Lower lobe of right lung (tissue), 2 donors: ENCODE data around the gene KRT14. TPM values are rescaled to one million over a fixed set of nuclear protein-coding genes. Genes with fewer than 3 reads are reported as not detected.

Experiments used
- ATAC-seq, 2 donors: fragments of 200-7000 bp; cut with Tn5 transposase; one replicate each; pipeline ENCODE4 v1.9.1; 2020 to 2022; ENCODE audit warnings: mild to moderate bottlenecking in 2 of 2, moderate library complexity in 2 of 2
- DNase-seq: peaks from one replicate; pipeline ENCODE4 v3.0.0-alpha.2; 2020
- H3K27ac ChIP-seq: fragments of 200-600 bp; one replicate; pipeline ENCODE4 v1.8.0; 2022
- H3K27me3 ChIP-seq: fragments of 200-600 bp; one replicate; pipeline ENCODE4 v1.8.0; 2022; ENCODE audit warnings: low read depth
- H3K36me3 ChIP-seq: fragments of 200-600 bp; one replicate; pipeline ENCODE4 v1.8.0; 2022; ENCODE audit warnings: mild to moderate bottlenecking
- H3K4me1 ChIP-seq: fragments of 200-600 bp; one replicate; pipeline ENCODE4 v1.8.0; 2022
- H3K4me3 ChIP-seq: fragments of 200-600 bp; one replicate; pipeline ENCODE4 v1.8.0; 2022; ENCODE audit warnings: mild to moderate bottlenecking
- H3K9me3 ChIP-seq: fragments of 200-600 bp; one replicate; pipeline ENCODE4 v1.8.0; 2022
- intact Hi-C: fragments of 100-400 bp; cut with DNase I; formaldehyde crosslinking; loops from one replicate; pipeline ENCODE4 v1.11.0; 2022
- total RNA-seq: library from RNA; stranded (reverse); fragmentation: NEBNext Ultra II Directional; extraction: Animal tissue kit (Norgen Biotek cat#: 25700); gene quantifications from one replicate; pipeline ENCODE4 v1.2.1, GENCODE V29; 2021
- TF ChIP-seq, protein P1 (sequence below): fragments of 200-600 bp; IDR thresholded peaks from one replicate; pipeline ENCODE4 v1.8.0; 2022; ENCODE audit warnings: antibody characterized with exemption, mild to moderate bottlenecking
- donor health status: DM: no; HTN: yes; CAD: no; lungs with severe emphysema.

KRT14 gene
- total RNA-seq, 1 donor from 2014 or later = not detected

DNA sequence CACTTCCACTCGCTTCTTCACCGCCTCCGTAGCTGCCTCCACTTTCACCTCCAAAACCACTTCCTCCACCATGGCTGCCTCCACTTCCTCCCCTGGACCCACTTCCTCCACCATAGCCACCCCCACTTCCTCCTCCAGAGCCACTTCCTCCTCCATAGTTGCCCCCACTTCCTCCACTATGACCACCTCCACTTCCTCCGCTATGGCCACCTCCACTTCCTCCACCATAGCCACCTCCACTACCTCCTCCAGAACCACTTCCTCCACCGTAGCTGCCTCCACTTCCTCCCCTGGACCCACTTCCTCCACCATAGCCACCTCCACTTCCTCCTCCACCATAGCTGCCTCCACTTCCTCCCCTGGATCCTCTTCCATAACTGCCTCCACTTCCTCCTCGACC, 19.4 kb downstream of the KRT14 start:
- no peak for ATAC-seq
- TF ChIP-seq, protein P1, sequence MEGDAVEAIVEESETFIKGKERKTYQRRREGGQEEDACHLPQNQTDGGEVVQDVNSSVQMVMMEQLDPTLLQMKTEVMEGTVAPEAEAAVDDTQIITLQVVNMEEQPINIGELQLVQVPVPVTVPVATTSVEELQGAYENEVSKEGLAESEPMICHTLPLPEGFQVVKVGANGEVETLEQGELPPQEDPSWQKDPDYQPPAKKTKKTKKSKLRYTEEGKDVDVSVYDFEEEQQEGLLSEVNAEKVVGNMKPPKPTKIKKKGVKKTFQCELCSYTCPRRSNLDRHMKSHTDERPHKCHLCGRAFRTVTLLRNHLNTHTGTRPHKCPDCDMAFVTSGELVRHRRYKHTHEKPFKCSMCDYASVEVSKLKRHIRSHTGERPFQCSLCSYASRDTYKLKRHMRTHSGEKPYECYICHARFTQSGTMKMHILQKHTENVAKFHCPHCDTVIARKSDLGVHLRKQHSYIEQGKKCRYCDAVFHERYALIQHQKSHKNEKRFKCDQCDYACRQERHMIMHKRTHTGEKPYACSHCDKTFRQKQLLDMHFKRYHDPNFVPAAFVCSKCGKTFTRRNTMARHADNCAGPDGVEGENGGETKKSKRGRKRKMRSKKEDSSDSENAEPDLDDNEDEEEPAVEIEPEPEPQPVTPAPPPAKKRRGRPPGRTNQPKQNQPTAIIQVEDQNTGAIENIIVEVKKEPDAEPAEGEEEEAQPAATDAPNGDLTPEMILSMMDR = no peak
- Histone ChIP-seq H3K4me1 (no peaks in the 10 kb centered on the region), H3K4me3 (no peak overlapping the region), H3K9me3 (no peaks in the 10 kb centered on the region), H3K27ac (no peak overlapping the region), H3K36me3 (no peaks in the 10 kb centered on the region), H3K27me3 (peaks cover 4% of the 10 kb centered on the region)
- no peak for DNase-seq
- intact Hi-C loops = no loop called here

DNA sequence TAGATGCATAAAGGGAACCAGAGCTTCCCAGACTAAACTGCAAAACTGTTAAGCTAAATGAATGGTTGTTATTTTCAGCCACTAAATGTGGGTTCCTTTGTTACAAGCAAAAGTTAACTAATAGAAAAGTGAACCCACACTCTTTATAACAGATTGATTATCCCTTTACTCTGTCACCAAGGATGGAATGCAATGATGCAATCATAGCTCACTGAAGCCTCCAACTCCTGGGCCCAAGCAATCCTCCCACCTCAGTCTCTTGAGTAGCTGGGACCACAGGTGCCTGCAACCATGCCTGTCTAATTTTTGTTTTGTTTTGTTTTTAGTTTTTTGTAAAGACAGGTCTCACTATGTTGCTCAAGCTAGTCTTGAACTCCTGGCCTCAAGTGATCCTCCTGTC, 21.4 kb downstream of the KRT14 start:
- H3K27me3 ChIP-seq = peaks cover 5% of the 10 kb centered on the region
- TF ChIP-seq, protein P1 = no peak
- intact Hi-C loops = no loop called here
- no peaks in the 10 kb centered on the region for H3K9me3 ChIP-seq
- no peak overlapping the region for H3K27ac ChIP-seq
- no peaks in the 10 kb centered on the region for H3K4me1 ChIP-seq
- H3K4me3 ChIP-seq = no peak overlapping the region
- no peak for ATAC-seq
- no peak for DNase-seq
- no peaks in the 10 kb centered on the region for H3K36me3 ChIP-seq

DNA sequence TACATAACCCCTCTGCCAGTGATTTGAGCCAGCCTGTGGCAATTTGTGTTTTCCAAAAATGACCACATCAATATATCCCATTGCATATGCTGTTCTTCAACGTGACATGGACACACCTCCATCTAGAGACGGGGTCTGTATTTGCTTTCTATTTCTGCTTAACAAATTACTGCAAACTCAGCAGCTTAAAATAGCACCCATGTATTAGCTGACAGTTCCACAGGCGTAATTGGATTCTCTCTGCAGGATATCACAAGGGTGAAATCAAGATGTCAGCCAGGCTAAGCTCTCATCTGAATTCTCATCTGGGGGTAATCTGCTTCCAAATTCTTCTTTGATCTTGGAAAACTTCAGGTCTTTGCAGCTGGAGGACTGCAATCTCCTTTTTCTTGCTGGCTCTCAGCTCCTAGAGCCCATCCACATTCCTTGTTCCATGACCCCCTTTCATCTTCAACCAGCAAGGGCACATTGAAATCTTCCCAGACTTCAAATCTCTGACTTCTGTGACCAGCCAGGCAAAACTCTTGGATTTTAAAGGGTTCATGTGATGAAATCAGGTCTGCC, 23.0 kb downstream of the KRT14 start:
- no peak overlapping the region for H3K4me3 ChIP-seq
- DNase-seq = no peak
- H3K27me3 ChIP-seq = peaks cover 10% of the 10 kb centered on the region
- no peaks in the 10 kb centered on the region for H3K4me1 ChIP-seq
- H3K36me3 ChIP-seq = no peaks in the 10 kb centered on the region
- no peaks in the 10 kb centered on the region for H3K9me3 ChIP-seq
- intact Hi-C loops = no loop called here
- TF ChIP-seq, protein P1 = no peak
- no peak overlapping the region for H3K27ac ChIP-seq
- ATAC-seq = no peak

DNA sequence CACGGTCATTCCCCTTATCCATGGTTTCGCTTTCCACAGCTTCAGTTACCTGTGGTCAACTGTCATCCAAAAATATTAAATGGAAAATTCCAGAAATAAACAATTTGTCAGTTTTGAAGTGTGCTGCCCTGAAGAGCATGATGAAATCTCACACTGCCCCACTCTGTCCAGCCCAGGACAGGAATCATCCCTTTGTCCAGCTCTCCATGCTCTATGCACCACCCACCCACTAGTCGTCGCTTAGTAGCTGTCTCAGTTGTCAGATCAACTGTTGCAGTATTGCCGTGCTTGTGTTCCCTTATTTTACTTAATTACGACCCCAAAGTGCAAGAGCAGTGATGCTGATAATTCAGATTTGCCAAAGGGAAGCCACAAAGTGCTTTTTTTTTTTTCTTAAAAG, 25.1 kb downstream of the KRT14 start:
- intact Hi-C loops = no loop called here
- H3K9me3 ChIP-seq = no peaks in the 10 kb centered on the region
- TF ChIP-seq, protein P1 = no peak
- DNase-seq = no peak
- no peak for ATAC-seq
- H3K27me3 ChIP-seq = peaks cover 10% of the 10 kb centered on the region
- no peaks in the 10 kb centered on the region for H3K4me1 ChIP-seq
- H3K36me3 ChIP-seq = no peaks in the 10 kb centered on the region
- H3K27ac ChIP-seq = no peak overlapping the region
- H3K4me3 ChIP-seq = no peak overlapping the region

DNA sequence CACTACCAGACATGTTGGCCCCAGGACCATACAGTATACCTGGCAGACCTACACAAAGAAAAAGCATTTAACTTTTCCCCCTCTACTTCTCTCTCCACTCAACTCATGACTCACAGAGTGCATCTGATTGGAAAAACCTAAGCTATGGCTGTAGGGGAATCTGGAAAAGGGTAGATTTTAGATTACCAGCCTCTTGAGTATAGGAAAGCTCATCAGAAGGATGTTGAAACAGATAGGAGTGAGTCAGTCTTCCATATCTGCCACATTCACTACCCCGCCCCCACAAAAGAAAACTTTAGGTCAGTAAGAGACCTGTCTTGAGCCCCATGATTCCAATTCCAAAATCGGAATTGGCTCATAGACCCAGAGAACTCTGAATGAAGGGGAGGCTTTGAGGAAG, 27.1 kb downstream of the KRT14 start:
- no peaks in the 10 kb centered on the region for H3K9me3 ChIP-seq
- H3K27ac ChIP-seq = no peak overlapping the region
- H3K4me1 ChIP-seq = no peaks in the 10 kb centered on the region
- H3K4me3 ChIP-seq = no peak overlapping the region
- intact Hi-C loops = no loop called here
- no peaks in the 10 kb centered on the region for H3K36me3 ChIP-seq
- ATAC-seq (no peak), DNase-seq (no peak)
- H3K27me3 ChIP-seq = peaks cover 10% of the 10 kb centered on the region
- TF ChIP-seq, protein P1 = no peak

DNA sequence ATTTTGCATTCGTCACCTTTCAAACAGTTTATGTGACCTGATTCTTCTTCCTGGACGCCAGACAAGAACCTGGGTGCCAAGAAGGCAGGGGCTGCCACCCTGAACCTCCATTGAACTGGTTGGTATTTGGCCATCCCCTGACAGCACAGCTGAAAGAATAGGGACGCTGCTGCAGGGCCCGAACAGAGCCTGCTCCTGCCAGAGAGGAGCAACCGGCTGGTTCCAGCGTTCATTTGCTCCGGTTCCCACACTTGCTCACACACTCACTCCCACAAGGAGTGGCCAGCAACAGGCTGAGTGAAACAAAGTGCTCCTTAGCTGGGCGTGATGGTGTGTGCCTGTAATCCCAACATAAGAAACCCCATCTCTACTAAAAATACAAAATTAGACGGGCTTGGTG, 29.8 kb downstream of the KRT14 start:
- intact Hi-C loops = no loop called here
- Histone ChIP-seq H3K4me1 (no peaks in the 10 kb centered on the region), H3K4me3 (no peak overlapping the region), H3K9me3 (no peaks in the 10 kb centered on the region), H3K27me3 (peaks cover 9% of the 10 kb centered on the region), H3K27ac (no peak overlapping the region), H3K36me3 (no peaks in the 10 kb centered on the region)
- DNase-seq (no peak), ATAC-seq (no peak)
- TF ChIP-seq, protein P1 = no peak
